ENCODE measurements around the gene PCDH9.

The PCDH9 gene

DNA sequence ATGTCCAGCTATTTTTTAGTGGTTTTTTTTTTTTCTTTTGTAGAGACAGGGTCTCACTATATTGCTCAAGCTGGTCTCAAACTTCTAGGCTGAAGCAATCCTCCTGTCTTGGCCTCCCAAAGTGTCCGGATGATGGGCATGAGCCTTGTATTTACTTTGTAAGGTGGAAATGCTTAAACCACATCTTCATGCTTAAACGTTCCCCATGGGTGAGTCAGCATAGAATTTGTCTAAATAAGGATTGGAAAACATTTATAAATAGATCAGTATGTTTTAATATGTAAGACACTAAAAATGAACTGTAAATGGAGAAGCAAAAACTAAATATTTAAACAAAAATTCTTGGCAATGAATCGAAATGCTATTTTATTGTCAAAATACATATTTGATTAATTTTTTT, 698.0 kb downstream of the PCDH9 start:
- H2AFZ ChIP-seq (ENCODE audit: low read depth): no peak overlapping the region
- no peaks in the 10 kb centered on the region for H4K20me1 ChIP-seq (ENCODE audit: insufficient read depth)
- TF ChIP-seq, protein P1, sequence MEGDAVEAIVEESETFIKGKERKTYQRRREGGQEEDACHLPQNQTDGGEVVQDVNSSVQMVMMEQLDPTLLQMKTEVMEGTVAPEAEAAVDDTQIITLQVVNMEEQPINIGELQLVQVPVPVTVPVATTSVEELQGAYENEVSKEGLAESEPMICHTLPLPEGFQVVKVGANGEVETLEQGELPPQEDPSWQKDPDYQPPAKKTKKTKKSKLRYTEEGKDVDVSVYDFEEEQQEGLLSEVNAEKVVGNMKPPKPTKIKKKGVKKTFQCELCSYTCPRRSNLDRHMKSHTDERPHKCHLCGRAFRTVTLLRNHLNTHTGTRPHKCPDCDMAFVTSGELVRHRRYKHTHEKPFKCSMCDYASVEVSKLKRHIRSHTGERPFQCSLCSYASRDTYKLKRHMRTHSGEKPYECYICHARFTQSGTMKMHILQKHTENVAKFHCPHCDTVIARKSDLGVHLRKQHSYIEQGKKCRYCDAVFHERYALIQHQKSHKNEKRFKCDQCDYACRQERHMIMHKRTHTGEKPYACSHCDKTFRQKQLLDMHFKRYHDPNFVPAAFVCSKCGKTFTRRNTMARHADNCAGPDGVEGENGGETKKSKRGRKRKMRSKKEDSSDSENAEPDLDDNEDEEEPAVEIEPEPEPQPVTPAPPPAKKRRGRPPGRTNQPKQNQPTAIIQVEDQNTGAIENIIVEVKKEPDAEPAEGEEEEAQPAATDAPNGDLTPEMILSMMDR (conservative IDR thresholded peaks at IDR 0.05; ENCODE audit: low read depth, low read length): no peak
- H3K9ac ChIP-seq: no peak overlapping the region
- no peak overlapping the region for H3K4me2 ChIP-seq
- H3K4me3 ChIP-seq (IDR thresholded peaks at IDR 0.05; ENCODE audit: insufficient read depth, low read depth, low read length): no peak overlapping the region
- no peaks in the 10 kb centered on the region for H3K79me2 ChIP-seq (ENCODE audit: insufficient read depth, low read depth)
- H3K27me3 ChIP-seq (ENCODE audit: insufficient read depth, low read depth): no peaks in the 10 kb centered on the region
- peaks cover 37% of the 10 kb centered on the region for H3K4me1 ChIP-seq (ENCODE audit: low read depth, poor library complexity, severe bottlenecking)
- H3K36me3 ChIP-seq (ENCODE audit: insufficient read depth): no peaks in the 10 kb centered on the region
- H3K27ac ChIP-seq: peak overlapping the region; percentile 62; the same call in 1 of the 2 replicates

- H3K9ac ChIP-seq: no peak overlapping the region
- H3K27me3 ChIP-seq (ENCODE audit: insufficient read depth, low read depth): no peaks in the 10 kb centered on the region
- TF ChIP-seq, protein P1 (conservative IDR thresholded peaks at IDR 0.05; ENCODE audit: low read depth, low read length): no peak
- H2AFZ ChIP-seq (ENCODE audit: low read depth): no peak overlapping the region; the same call in 1 of the 2 replicates
- no peak overlapping the region for H3K4me3 ChIP-seq (IDR thresholded peaks at IDR 0.05; ENCODE audit: insufficient read depth, low read depth, low read length)
- no peaks in the 10 kb centered on the region for H3K79me2 ChIP-seq (ENCODE audit: insufficient read depth, low read depth)
- no peaks in the 10 kb centered on the region for H4K20me1 ChIP-seq (ENCODE audit: insufficient read depth)
- H3K36me3 ChIP-seq (ENCODE audit: insufficient read depth): no peaks in the 10 kb centered on the region
- H3K27ac ChIP-seq: no peak overlapping the region
- peak overlapping the region; percentile 25; the same call in 1 of the 2 replicates for H3K4me2 ChIP-seq
- peaks cover 37% of the 10 kb centered on the region for H3K4me1 ChIP-seq (ENCODE audit: low read depth, poor library complexity, severe bottlenecking)
Observed at GRCh38 chr13:66530686-66531085, 699.5 kb downstream of the PCDH9 start.

DNA sequence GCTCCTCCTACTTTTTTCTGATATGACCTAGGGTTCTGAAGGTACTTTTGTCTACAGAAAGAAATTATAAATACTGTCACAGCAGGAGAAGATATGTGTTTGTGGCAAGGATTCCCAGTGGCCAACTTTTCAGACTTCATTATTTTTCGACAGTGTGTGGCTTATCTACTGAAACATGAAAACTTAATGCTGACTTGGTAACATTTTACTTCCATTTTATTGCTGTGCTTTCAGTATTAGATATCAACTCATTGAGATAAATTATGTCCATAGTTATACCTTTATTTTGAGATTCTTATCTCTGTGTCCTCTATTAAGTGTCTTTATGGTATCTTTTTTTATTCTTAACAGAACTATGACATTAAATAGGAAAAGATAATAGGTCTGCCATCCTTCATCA, 700.0 kb downstream of the PCDH9 start:
- no peaks in the 10 kb centered on the region for H3K36me3 ChIP-seq (ENCODE audit: insufficient read depth)
- H3K79me2 ChIP-seq (ENCODE audit: insufficient read depth, low read depth): no peaks in the 10 kb centered on the region
- peak overlapping the region; percentile 18; the same call in 1 of the 2 replicates for H2AFZ ChIP-seq (ENCODE audit: low read depth)
- H3K4me3 ChIP-seq (IDR thresholded peaks at IDR 0.05; ENCODE audit: insufficient read depth, low read depth, low read length): no peak overlapping the region
- H3K9ac ChIP-seq: no peak overlapping the region
- H4K20me1 ChIP-seq (ENCODE audit: insufficient read depth): no peaks in the 10 kb centered on the region
- no peaks in the 10 kb centered on the region for H3K27me3 ChIP-seq (ENCODE audit: insufficient read depth, low read depth)
- TF ChIP-seq, protein P1 (conservative IDR thresholded peaks at IDR 0.05; ENCODE audit: low read depth, low read length): no peak
- peaks cover 37% of the 10 kb centered on the region for H3K4me1 ChIP-seq (ENCODE audit: low read depth, poor library complexity, severe bottlenecking)
- no peak overlapping the region for H3K27ac ChIP-seq
- H3K4me2 ChIP-seq: peak overlapping the region; percentile 25; the same call in 1 of the 2 replicates

- Histone ChIP-seq H3K4me1 (ENCODE audit: low read depth, poor library complexity, severe bottlenecking) (peaks cover 37% of the 10 kb centered on the region), H3K4me2 (no peak overlapping the region), H3K36me3 (ENCODE audit: insufficient read depth) (no peaks in the 10 kb centered on the region), H3K4me3 (IDR thresholded peaks at IDR 0.05; ENCODE audit: insufficient read depth, low read depth, low read length) (no peak overlapping the region), H3K27ac (no peak overlapping the region), H2AFZ (ENCODE audit: low read depth) (no peak overlapping the region), H3K9ac (no peak overlapping the region), H3K79me2 (ENCODE audit: insufficient read depth, low read depth) (no peaks in the 10 kb centered on the region), H4K20me1 (ENCODE audit: insufficient read depth) (no peaks in the 10 kb centered on the region), H3K27me3 (ENCODE audit: insufficient read depth, low read depth) (no peaks in the 10 kb centered on the region)
- TF ChIP-seq, protein P1 (conservative IDR thresholded peaks at IDR 0.05; ENCODE audit: low read depth, low read length): no peak
Observed at GRCh38 chr13:66528944-66529576, 701.1 kb downstream of the PCDH9 start.

Data from KMS-11 (cell line).